GM23248 (cell line): Measurements from ENCODE around the gene HSD11B1L.

Experiments used
- EZH2 ChIP-seq: fragments of 200-600 bp; sonication (generic); IDR thresholded peaks from 2 replicates; pipeline ENCODE4 v1.6.1; 2018; ENCODE audit warnings: antibody characterized with exemption, mild to moderate bottlenecking; ENCODE audit not compliant: insufficient read depth, poor library complexity, severe bottlenecking
- EZH2phosphoT487 ChIP-seq: fragments of 200-600 bp; sonication (generic); IDR thresholded peaks from 2 replicates; pipeline ENCODE4 v1.6.1; 2018; ENCODE audit warnings: antibody characterized with exemption, moderate library complexity, mild to moderate bottlenecking, low read depth; ENCODE audit not compliant: insufficient read depth

DNA sequence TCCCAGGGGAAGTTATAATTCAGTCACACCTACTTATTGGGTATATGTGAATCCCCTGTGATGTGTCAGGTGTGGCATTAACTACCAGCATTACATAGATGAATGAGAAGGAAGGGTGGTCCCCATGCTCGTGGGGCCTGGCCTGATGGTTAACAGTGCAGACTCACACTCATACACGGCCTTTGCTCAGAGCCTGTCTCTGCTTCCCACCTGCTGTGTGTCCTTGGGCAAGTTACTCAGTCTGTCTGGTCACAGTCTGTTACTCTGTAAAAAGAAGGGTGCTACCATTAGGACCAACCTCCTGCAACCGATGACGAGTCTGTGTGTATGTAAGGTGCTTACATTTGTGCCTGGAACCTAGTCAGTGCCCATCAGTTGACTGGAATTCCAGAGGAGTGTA lies 34.1 kb upstream of the HSD11B1L start:
- TF ChIP-seq EZH2, result no peak
- TF ChIP-seq EZH2phosphoT487, result no peak
